ENCODE data around the gene ID1. TPM values are rescaled to one million over a fixed set of nuclear protein-coding genes. Genes with fewer than 3 reads are reported as not detected.
A peak's percentile ranks its signal among the peaks of the same experiment; 100 is the strongest.

Gene ID1
- total and polyA plus RNA-seq, 2 of the 13 experiments (the other 11 are each of a cell fraction or from before 2014, with no cell fraction given): 320 to 419 TPM

GRCh38 chr20:31580706-31581105 is 24.4 kb upstream of the ID1 start (continued):
- TF ChIP-seq ZBED4 (CRISPR knock-in tag; IDR thresholded peaks at IDR 0.05; ENCODE audit: borderline replicate concordance) (no peak), SOX5 (CRISPR knock-in tag; IDR thresholded peaks at IDR 0.05; ENCODE audit: borderline replicate concordance) (0 out of 2 replicates have a peak, but pooled peaks have one; percentile 25), NFRKB (IDR thresholded peaks at IDR 0.05) (no peak), SALL1 (CRISPR knock-in tag; IDR thresholded peaks at IDR 0.05) (0 out of 2 replicates have a peak, but pooled peaks have one; percentile 11), CEBPG (CRISPR knock-in tag; IDR thresholded peaks at IDR 0.05) (0 out of 2 replicates have a peak, but pooled peaks have one; percentile 31), TBX2 (CRISPR knock-in tag; IDR thresholded peaks at IDR 0.05; ENCODE audit: borderline replicate concordance) (no peak), YEATS4 (CRISPR knock-in tag; IDR thresholded peaks at IDR 0.05; ENCODE audit: borderline replicate concordance) (no peak), ZNF331 (CRISPR knock-in tag; IDR thresholded peaks at IDR 0.05) (peak; percentile 77; the same call in 1 of the 2 replicates), SOX13 (IDR thresholded peaks at IDR 0.05) (no peak), SOX13 (CRISPR knock-in tag; conservative IDR thresholded peaks at IDR 0.05 in 1 of 2, IDR thresholded peaks at IDR 0.05 in 1 of 2) (peak in 1 of 2 experiments; percentile 33; a peak in 1 of 4 replicates), ZBTB38 (CRISPR knock-in tag; IDR thresholded peaks at IDR 0.05) (peak; percentile 86), MIXL1 (CRISPR knock-in tag; IDR thresholded peaks at IDR 0.05) (0 out of 2 replicates have a peak, but pooled peaks have one; percentile 58), ETV5 (CRISPR knock-in tag; IDR thresholded peaks at IDR 0.05; ENCODE audit: borderline replicate concordance) (peak; percentile 37; the same call in 1 of the 2 replicates), ELF1 (CRISPR knock-in tag; IDR thresholded peaks at IDR 0.05) (0 out of 2 replicates have a peak, but pooled peaks have one; percentile 20), ZEB1 (IDR thresholded peaks at IDR 0.05; ENCODE audit: insufficient replicate concordance, low read depth) (no peak), FOXA1 (IDR thresholded peaks at IDR 0.05) (no peak), FOXA1 (CRISPR knock-in tag; IDR thresholded peaks at IDR 0.05) (peak; percentile 80), YEATS2 (CRISPR knock-in tag; IDR thresholded peaks at IDR 0.05; ENCODE audit: borderline replicate concordance) (no peak), ZNF550 (CRISPR knock-in tag; IDR thresholded peaks at IDR 0.05; ENCODE audit: borderline replicate concordance) (no peak), JARID2 (CRISPR knock-in tag; IDR thresholded peaks at IDR 0.05; ENCODE audit: insufficient replicate concordance) (no peak), FOXA3 (CRISPR knock-in tag; IDR thresholded peaks at IDR 0.05) (peak; percentile 48), ZC3H4 (CRISPR knock-in tag; IDR thresholded peaks at IDR 0.05; ENCODE audit: borderline replicate concordance) (no peak), ZFAT (CRISPR knock-in tag; conservative IDR thresholded peaks at IDR 0.05) (no peak)

Data from HepG2 (cell line).